ENCODE data around the gene AKAP13.

AKAP13 gene

GRCh38 chr15:85563328-85563727 lies 182.9 kb downstream of the AKAP13 start:
- no peak overlapping the region for H3K4me3 ChIP-seq (ENCODE audit: insufficient read depth, low read length, poor library complexity, severe bottlenecking)
- peaks cover 13% of the 10 kb centered on the region; the same call in 1 of the 2 replicates for H3K36me3 ChIP-seq (ENCODE audit: low read length)
- TF ChIP-seq CTCF (IDR thresholded peaks at IDR 0.05; ENCODE audit: insufficient read depth, low read length, poor library complexity, severe bottlenecking) (no peak), EZH2phosphoT487 (conservative IDR thresholded peaks at IDR 0.05; ENCODE audit: low read length) (no peak)

GRCh38 chr15:85563731-85564130 lies 183.3 kb downstream of the AKAP13 start:
- H3K4me2 ChIP-seq (ENCODE audit: low read depth, low read length, poor library complexity, severe bottlenecking): no peak overlapping the region
- TF ChIP-seq EZH2phosphoT487 (conservative IDR thresholded peaks at IDR 0.05; ENCODE audit: low read length) (no peak), CTCF (IDR thresholded peaks at IDR 0.05; ENCODE audit: insufficient read depth, low read length, poor library complexity, severe bottlenecking) (no peak)
- peaks cover 13% of the 10 kb centered on the region; the same call in 1 of the 2 replicates for H3K36me3 ChIP-seq (ENCODE audit: low read length)
- no peak overlapping the region for H3K27ac ChIP-seq (ENCODE audit: low read depth, low read length)
- H3K9ac ChIP-seq (ENCODE audit: low read length): no peak overlapping the region
- H3K27me3 ChIP-seq (ENCODE audit: low read length): no peaks in the 10 kb centered on the region
- H2AFZ ChIP-seq (ENCODE audit: low read depth, low read length, severe bottlenecking): no peak overlapping the region
- H3K79me2 ChIP-seq (ENCODE audit: insufficient read depth, low read length): peaks cover 57% of the 10 kb centered on the region
- no peaks in the 10 kb centered on the region for H3K9me3 ChIP-seq (ENCODE audit: insufficient read depth, low read length)
- 0 out of 2 replicates have a peak, but pooled peaks cover 7% of the 10 kb centered on the region for H3F3A ChIP-seq (ENCODE audit: insufficient read depth)
- no peak overlapping the region for H3K4me3 ChIP-seq (ENCODE audit: insufficient read depth, low read length, poor library complexity, severe bottlenecking)
- H4K20me1 ChIP-seq (ENCODE audit: low read depth, low read length): peaks cover 6% of the 10 kb centered on the region
- no peaks in the 10 kb centered on the region for H3K9me2 ChIP-seq (replicated peaks; ENCODE audit: insufficient read depth, low read length)

More at GRCh38 chr15:85563328-85563727, 182.9 kb downstream of the AKAP13 start:
- Histone ChIP-seq H3K9ac (ENCODE audit: low read length) (no peak overlapping the region), H3K4me2 (ENCODE audit: low read depth, low read length, poor library complexity, severe bottlenecking) (no peak overlapping the region), H3K27ac (ENCODE audit: low read depth, low read length) (no peak overlapping the region), H3K9me2 (replicated peaks; ENCODE audit: insufficient read depth, low read length) (no peaks in the 10 kb centered on the region), H3F3A (ENCODE audit: insufficient read depth) (0 out of 2 replicates have a peak, but pooled peaks cover 7% of the 10 kb centered on the region), H4K20me1 (ENCODE audit: low read depth, low read length) (peaks cover 6% of the 10 kb centered on the region), H3K9me3 (ENCODE audit: insufficient read depth, low read length) (no peaks in the 10 kb centered on the region), H3K79me2 (ENCODE audit: insufficient read depth, low read length) (peaks cover 57% of the 10 kb centered on the region), H2AFZ (ENCODE audit: low read depth, low read length, severe bottlenecking) (no peak overlapping the region), H3K27me3 (ENCODE audit: low read length) (no peaks in the 10 kb centered on the region)

- Histone ChIP-seq H3K9ac (ENCODE audit: low read length) (no peak overlapping the region), H3K36me3 (ENCODE audit: low read length) (peaks cover 13% of the 10 kb centered on the region; the same call in 1 of the 2 replicates), H3K4me2 (ENCODE audit: low read depth, low read length, poor library complexity, severe bottlenecking) (no peak overlapping the region), H3K27me3 (ENCODE audit: low read length) (no peaks in the 10 kb centered on the region), H3K27ac (ENCODE audit: low read depth, low read length) (no peak overlapping the region), H3K9me3 (ENCODE audit: insufficient read depth, low read length) (no peaks in the 10 kb centered on the region), H2AFZ (ENCODE audit: low read depth, low read length, severe bottlenecking) (no peak overlapping the region), H3K79me2 (ENCODE audit: insufficient read depth, low read length) (peaks cover 51% of the 10 kb centered on the region), H4K20me1 (ENCODE audit: low read depth, low read length) (peaks cover 6% of the 10 kb centered on the region), H3K4me3 (ENCODE audit: insufficient read depth, low read length, poor library complexity, severe bottlenecking) (no peak overlapping the region), H3K9me2 (replicated peaks; ENCODE audit: insufficient read depth, low read length) (no peaks in the 10 kb centered on the region), H3F3A (ENCODE audit: insufficient read depth) (0 out of 2 replicates have a peak, but pooled peaks cover 7% of the 10 kb centered on the region)
- TF ChIP-seq CTCF (IDR thresholded peaks at IDR 0.05; ENCODE audit: insufficient read depth, low read length, poor library complexity, severe bottlenecking): no peak
- TF ChIP-seq EZH2phosphoT487 (conservative IDR thresholded peaks at IDR 0.05; ENCODE audit: low read length): no peak
These were observed 184.3 kb downstream of the AKAP13 start for GRCh38 chr15:85564686-85565085.

All from SU-DHL-6 (cell line).